Measurements from ENCODE around the gene NANOS3. TPM values are rescaled to one million over a fixed set of nuclear protein-coding genes. Genes with fewer than 3 reads are reported as not detected.

Gene NANOS3
- total RNA-seq, 1 experiment from 2014 or later, result not detected

DNA sequence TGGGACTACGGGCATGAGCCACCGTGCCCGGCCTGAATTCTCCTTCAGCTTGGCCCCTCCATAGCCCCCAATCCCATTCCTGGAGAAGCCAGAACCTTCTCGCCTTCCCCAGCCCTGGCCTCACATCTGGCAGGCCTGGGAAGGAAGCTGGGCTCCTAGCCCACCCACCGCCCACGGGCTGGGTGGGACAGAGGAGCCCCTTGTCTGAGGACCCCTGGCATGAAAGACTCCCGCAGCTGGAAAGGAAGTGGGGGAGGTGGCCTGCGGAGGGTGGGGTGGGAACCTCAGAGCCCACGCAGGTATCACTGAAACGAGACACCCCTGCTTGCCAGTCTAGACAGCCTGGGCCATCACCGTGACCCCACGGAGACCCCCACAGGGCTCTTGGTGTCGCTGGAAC is 7.7 kb upstream of the NANOS3 start:
- Histone ChIP-seq H3K79me2 (ENCODE audit: insufficient read depth, low read length) (no peaks in the 10 kb centered on the region), H3K9ac (ENCODE audit: low read length) (no peak overlapping the region), H3K27ac (ENCODE audit: low read depth, low read length) (no peak overlapping the region), H2AFZ (ENCODE audit: low read depth, low read length, poor library complexity, severe bottlenecking) (no peak overlapping the region), H3K9me2 (ENCODE audit: insufficient read depth) (no peaks in the 10 kb centered on the region), H3K4me2 (ENCODE audit: low read length) (no peak overlapping the region), H3K27me3 (ENCODE audit: insufficient read depth, low read length) (no peaks in the 10 kb centered on the region), H3K36me3 (ENCODE audit: control insufficient read depth in 1 of 2, insufficient read depth in 2 of 2, low read length in 2 of 2) (no peaks in the 10 kb centered on the region), H3K4me3 (replicated peaks in 1 of 2; ENCODE audit: low read depth in 1 of 2, low read length in 2 of 2) (no peak overlapping the region), H3K9me3 (ENCODE audit: control insufficient read depth in 1 of 2, insufficient read depth in 1 of 2, low read depth in 1 of 2, low read length in 2 of 2) (no peaks in the 10 kb centered on the region), H3K4me1 (ENCODE audit: control insufficient read depth in 1 of 2, insufficient read depth in 2 of 2, low read length in 2 of 2) (peaks cover 22 to 35% of the 10 kb centered on the region in 2 experiments), H4K20me1 (ENCODE audit: insufficient read depth) (no peaks in the 10 kb centered on the region)
- TF ChIP-seq RAD21 (IDR thresholded peaks at IDR 0.05; ENCODE audit: low read depth) (no peak), CBX3 (IDR thresholded peaks at IDR 0.05; ENCODE audit: low read depth) (no peak), SP1 (IDR thresholded peaks at IDR 0.05; ENCODE audit: low read depth) (no peak), SRF (IDR thresholded peaks at IDR 0.05; ENCODE audit: low read depth) (no peak), MAX (IDR thresholded peaks at IDR 0.05) (no peak), FOSL1 (IDR thresholded peaks at IDR 0.05; ENCODE audit: low read depth) (no peak), REST (IDR thresholded peaks at IDR 0.05; ENCODE audit: low read depth) (no peak), ZFX (IDR thresholded peaks at IDR 0.05) (no peak)
- RAD21 ChIA-PET (ENCODE audit: low non-redundant PET in 1 of 2, low total read pairs in 2 of 2, uncharacterized antibody in 2 of 2, unreplicated experiment in 2 of 2), result no interaction called here
- POLR2A ChIA-PET, result interaction anchor here (0.5 kb wide), 1 partner anchor 202 kb away, joined by 3 read pairs; no protein-coding TSS in a partner anchor
- DNase-seq (ENCODE audit: low read depth, low spot score) (no peak), ATAC-seq (no peak)
- intact Hi-C loops (cut with micrococcal nuclease), result no loop called here
- CTCF ChIA-PET, result no interaction called here
- no TSS peak for BruUV-seq (replicated peaks)
